HepG2 (cell line): ENCODE measurements around the gene FAM184B.

Experiments
- CEBPB ChIP-seq: IDR thresholded peaks from 2 replicates; pipeline ENCODE4 v1.6.1; 2011; ENCODE audit warnings: low read depth, low read length, improper control_type of control experiment, borderline replicate concordance
- FOXA3 ChIP-seq: IDR thresholded peaks from 2 replicates; pipeline ENCODE4 v1.6.1; 2016; ENCODE audit warnings: missing genetic modification reagents, missing compliant biosample characterization
- NFIC ChIP-seq: IDR thresholded peaks from 2 replicates; pipeline ENCODE4 v1.6.1; 2012; ENCODE audit warnings: mild to moderate bottlenecking, low read length, inconsistent platforms
- NR2C2 ChIP-seq: sonication (generic); formaldehyde crosslinking; IDR thresholded peaks from 2 replicates; pipeline ENCODE4 v1.4.0; 2020; ENCODE audit warnings: missing genetic modification reagents, mild to moderate bottlenecking, moderate library complexity, borderline replicate concordance
- POLR2A ChIP-seq, 2 experiments: IDR thresholded peaks; 2 replicates each; pipeline ENCODE4 v1.6.1; 2011; ENCODE audit warnings: low read depth in 2 of 2, low read length in 2 of 2, mild to moderate bottlenecking in 1 of 2, moderate library complexity in 1 of 2; ENCODE audit not compliant: insufficient read depth in 1 of 2
- SRSF9 ChIP-seq: fragments of 200-400 bp; formaldehyde crosslinking; IDR thresholded peaks from 2 replicates; pipeline ENCODE4 v1.6.1; 2018; ENCODE audit warnings: borderline replicate concordance, mild to moderate bottlenecking, low read depth, low read length; ENCODE audit not compliant: insufficient read depth, poor library complexity, severe bottlenecking
- ZNF354B ChIP-seq: sonication (generic); formaldehyde crosslinking; IDR thresholded peaks from 2 replicates; pipeline ENCODE4 v1.8.0; 2022; ENCODE audit warnings: mild to moderate bottlenecking, missing genetic modification reagents
- TF ChIP-seq, protein P1 (sequence below): sonication (generic); formaldehyde crosslinking; IDR thresholded peaks from 2 replicates; pipeline ENCODE4 v1.5.0; 2020; ENCODE audit warnings: mild to moderate bottlenecking, missing genetic modification reagents, moderate library complexity

DNA sequence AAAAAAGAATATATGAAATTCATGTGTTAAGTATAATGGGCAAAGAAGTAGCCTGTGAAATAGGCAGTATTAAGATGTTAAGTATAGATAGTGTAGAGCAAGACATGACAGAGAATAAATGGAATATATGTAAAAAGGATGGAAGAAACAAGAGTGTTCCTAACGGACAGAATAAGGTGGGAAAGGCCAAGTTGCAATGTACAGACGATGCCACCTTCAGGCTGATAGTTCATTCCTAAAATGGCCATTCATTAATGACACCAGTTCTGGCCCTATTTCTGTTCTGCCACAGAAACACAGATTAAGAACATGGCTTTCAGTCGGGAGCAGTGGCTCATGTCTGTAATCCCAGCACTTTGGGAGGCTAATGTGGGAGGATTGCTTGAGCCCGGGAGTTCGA lies 4.4 kb upstream of the FAM184B start:
- TF ChIP-seq, protein P1, sequence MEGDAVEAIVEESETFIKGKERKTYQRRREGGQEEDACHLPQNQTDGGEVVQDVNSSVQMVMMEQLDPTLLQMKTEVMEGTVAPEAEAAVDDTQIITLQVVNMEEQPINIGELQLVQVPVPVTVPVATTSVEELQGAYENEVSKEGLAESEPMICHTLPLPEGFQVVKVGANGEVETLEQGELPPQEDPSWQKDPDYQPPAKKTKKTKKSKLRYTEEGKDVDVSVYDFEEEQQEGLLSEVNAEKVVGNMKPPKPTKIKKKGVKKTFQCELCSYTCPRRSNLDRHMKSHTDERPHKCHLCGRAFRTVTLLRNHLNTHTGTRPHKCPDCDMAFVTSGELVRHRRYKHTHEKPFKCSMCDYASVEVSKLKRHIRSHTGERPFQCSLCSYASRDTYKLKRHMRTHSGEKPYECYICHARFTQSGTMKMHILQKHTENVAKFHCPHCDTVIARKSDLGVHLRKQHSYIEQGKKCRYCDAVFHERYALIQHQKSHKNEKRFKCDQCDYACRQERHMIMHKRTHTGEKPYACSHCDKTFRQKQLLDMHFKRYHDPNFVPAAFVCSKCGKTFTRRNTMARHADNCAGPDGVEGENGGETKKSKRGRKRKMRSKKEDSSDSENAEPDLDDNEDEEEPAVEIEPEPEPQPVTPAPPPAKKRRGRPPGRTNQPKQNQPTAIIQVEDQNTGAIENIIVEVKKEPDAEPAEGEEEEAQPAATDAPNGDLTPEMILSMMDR, result peak; percentile 40
- TF ChIP-seq NFIC (no peak), ZNF354B (no peak), NR2C2 (no peak), SRSF9 (no peak), FOXA3 (CRISPR knock-in tag) (no peak), POLR2A (IDR thresholded peaks at IDR 0.05; ENCODE audit: insufficient read depth in 1 of 2, low read depth in 2 of 2, low read length in 2 of 2) (no peak), CEBPB (no peak)
